Upper lobe of right lung (tissue), 1 donor: Measurements from ENCODE around the gene C10orf53. TPM values are rescaled to one million over a fixed set of nuclear protein-coding genes. Genes with fewer than 3 reads are reported as not detected.

Source experiments
- ATAC-seq: fragments of 200-7000 bp; cut with Tn5 transposase; one replicate; pipeline ENCODE4 v1.9.1; 2020; ENCODE audit warnings: mild to moderate bottlenecking, moderate library complexity
- DNase-seq: peaks from one replicate; pipeline ENCODE4 v3.0.0-alpha.2; 2020
- H3K27ac ChIP-seq: fragments of 200-600 bp; one replicate; pipeline ENCODE4 v1.8.0; 2022
- H3K27me3 ChIP-seq: fragments of 200-600 bp; one replicate; pipeline ENCODE4 v1.8.0; 2022; ENCODE audit warnings: mild to moderate bottlenecking
- H3K36me3 ChIP-seq: fragments of 200-600 bp; one replicate; pipeline ENCODE4 v1.8.0; 2022
- H3K4me1 ChIP-seq: fragments of 200-600 bp; one replicate; pipeline ENCODE4 v1.8.0; 2022
- H3K4me3 ChIP-seq: fragments of 200-600 bp; one replicate; pipeline ENCODE4 v1.8.0; 2022; ENCODE audit warnings: mild to moderate bottlenecking
- H3K9me3 ChIP-seq: fragments of 200-600 bp; one replicate; pipeline ENCODE4 v1.8.0; 2022
- intact Hi-C: fragments of 100-400 bp; cut with DNase I; formaldehyde crosslinking; loops from one replicate; pipeline ENCODE4 v1.11.0; 2022
- total RNA-seq: library from RNA; stranded (reverse); fragmentation: NEBNext Ultra II Directional; extraction: Animal tissue kit (Norgen Biotek cat#: 25700); gene quantifications from one replicate; pipeline ENCODE4 v1.2.1, GENCODE V29; 2021
- TF ChIP-seq, protein P1 (sequence below): fragments of 200-600 bp; IDR thresholded peaks from one replicate; pipeline ENCODE4 v1.8.0; 2022; ENCODE audit warnings: antibody characterized with exemption
- donor health status: DM: no; HTN: yes; CAD: no; lungs with severe emphysema.

The C10orf53 gene
- total RNA-seq, 1 donor from 2014 or later, result not detected

DNA sequence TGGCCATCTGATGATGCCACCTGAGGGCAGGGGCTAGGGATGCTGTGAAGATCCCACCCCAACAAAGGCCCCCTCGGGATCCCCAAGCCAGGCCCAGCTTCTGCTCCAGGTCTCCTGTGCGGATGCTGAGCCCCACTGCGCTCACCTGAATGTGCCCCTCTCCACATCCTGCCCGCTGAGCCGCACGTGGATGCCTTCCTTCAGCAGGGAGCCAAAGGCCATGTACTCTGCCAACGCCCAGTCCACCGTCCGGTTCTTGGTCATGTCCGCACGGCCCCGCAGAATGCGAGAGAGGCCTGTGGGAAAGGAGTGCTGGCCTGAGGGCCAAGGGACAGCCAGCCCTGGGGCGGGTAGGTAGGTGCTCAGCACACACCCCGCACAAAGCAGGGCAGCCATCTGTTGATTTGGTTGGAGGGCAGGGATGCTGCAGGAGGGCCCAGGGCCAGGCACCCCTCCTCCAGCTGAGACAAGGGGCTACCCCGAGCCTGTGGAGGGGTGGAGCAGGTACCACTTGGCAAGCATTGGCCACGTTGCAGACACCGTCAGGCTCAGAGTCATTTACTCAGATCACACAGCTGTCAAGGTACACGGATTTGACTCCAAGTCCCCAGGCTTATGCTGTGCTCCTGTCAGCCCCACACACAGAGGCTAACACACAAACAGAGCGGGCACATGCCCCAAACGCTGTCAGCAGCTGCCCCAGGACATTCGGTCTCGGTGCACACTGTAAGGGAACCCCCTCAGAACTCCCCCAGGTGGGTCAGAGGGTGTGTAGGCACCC is 63.4 kb downstream of the C10orf53 start:
- Histone ChIP-seq H3K4me1 (no peaks in the 10 kb centered on the region), H3K36me3 (no peaks in the 10 kb centered on the region), H3K4me3 (no peak overlapping the region), H3K27ac (no peak overlapping the region), H3K9me3 (no peaks in the 10 kb centered on the region), H3K27me3 (no peaks in the 10 kb centered on the region)
- ATAC-seq, result no peak
- intact Hi-C loops, result no loop called here
- TF ChIP-seq, protein P1, sequence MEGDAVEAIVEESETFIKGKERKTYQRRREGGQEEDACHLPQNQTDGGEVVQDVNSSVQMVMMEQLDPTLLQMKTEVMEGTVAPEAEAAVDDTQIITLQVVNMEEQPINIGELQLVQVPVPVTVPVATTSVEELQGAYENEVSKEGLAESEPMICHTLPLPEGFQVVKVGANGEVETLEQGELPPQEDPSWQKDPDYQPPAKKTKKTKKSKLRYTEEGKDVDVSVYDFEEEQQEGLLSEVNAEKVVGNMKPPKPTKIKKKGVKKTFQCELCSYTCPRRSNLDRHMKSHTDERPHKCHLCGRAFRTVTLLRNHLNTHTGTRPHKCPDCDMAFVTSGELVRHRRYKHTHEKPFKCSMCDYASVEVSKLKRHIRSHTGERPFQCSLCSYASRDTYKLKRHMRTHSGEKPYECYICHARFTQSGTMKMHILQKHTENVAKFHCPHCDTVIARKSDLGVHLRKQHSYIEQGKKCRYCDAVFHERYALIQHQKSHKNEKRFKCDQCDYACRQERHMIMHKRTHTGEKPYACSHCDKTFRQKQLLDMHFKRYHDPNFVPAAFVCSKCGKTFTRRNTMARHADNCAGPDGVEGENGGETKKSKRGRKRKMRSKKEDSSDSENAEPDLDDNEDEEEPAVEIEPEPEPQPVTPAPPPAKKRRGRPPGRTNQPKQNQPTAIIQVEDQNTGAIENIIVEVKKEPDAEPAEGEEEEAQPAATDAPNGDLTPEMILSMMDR, result no peak
- no peak for DNase-seq

DNA sequence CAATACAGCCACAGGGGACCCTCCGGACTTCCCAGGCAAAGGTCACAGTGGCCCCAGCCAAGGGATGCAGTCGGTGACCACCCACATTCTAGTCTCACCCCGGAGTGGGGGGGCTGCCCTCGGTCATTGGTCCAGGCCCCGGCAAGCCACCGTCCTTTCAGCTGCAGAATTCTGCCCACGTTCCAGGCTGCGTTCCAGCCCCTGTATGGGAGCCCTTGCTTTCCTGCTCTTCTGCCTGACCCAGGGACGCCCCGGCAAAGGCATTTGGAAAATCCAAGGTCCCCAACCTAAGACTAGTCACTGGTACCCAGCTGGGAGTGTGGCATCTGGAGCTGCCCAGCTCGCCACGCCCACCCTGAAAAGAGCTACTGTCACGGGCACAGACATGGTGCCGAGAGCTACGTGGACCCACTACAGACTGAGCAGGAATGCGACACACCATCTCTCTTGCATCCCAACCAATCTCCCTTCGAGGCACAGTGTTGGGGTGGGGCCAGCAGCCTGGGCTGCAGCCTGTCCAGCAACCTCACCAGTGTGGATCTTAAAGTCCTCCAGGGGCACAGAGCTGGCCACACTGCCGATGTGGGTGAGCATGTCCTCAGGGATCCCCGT is 64.1 kb downstream of the C10orf53 start:
- no peak for DNase-seq
- intact Hi-C loops, result no loop called here

GRCh38 chr10:49744091-49744685 is 64.7 kb downstream of the C10orf53 start:
- Histone ChIP-seq H3K4me3 (no peak overlapping the region), H3K36me3 (no peaks in the 10 kb centered on the region), H3K27ac (no peak overlapping the region), H3K4me1 (no peaks in the 10 kb centered on the region), H3K27me3 (no peaks in the 10 kb centered on the region), H3K9me3 (no peaks in the 10 kb centered on the region)
- ATAC-seq (no peak), DNase-seq (no peak)
- intact Hi-C loops, result no loop called here
- TF ChIP-seq, protein P1, result no peak

More for the DNA sequence above, 64.1 kb downstream of the C10orf53 start:
- Histone ChIP-seq H3K4me1 (no peaks in the 10 kb centered on the region), H3K4me3 (no peak overlapping the region), H3K27ac (no peak overlapping the region), H3K27me3 (no peaks in the 10 kb centered on the region), H3K36me3 (no peaks in the 10 kb centered on the region), H3K9me3 (no peaks in the 10 kb centered on the region)
- TF ChIP-seq, protein P1, result no peak
- ATAC-seq, result no peak

GRCh38 chr10:49744924-49745605 is 65.6 kb downstream of the C10orf53 start:
- no peak for ATAC-seq
- no peaks in the 10 kb centered on the region for H3K36me3 ChIP-seq
- no peaks in the 10 kb centered on the region for H3K4me1 ChIP-seq

DNA sequence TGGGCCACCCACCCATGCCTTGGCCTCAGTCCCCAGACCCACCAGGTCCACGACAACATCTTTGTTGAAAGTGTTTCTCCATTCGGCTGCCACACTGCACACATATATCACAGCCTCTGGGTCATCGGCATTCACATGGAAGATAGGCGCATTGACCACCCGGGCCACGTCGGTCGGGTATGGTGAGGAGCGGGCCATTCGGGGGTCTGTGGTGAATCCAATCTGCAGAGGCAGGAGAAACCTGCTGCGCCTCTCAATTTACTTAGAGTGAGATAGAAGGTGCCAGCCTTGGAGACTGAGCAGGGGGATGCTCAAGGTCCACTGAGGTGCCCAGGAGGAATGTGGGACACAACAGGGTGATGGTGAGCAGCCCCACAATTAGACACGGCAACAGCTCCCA is 66.3 kb downstream of the C10orf53 start:
- H3K9me3 ChIP-seq, result no peaks in the 10 kb centered on the region
- TF ChIP-seq, protein P1, result no peak
- DNase-seq, result no peak
- H3K27me3 ChIP-seq, result no peaks in the 10 kb centered on the region
- no peaks in the 10 kb centered on the region for H3K36me3 ChIP-seq
- no peaks in the 10 kb centered on the region for H3K4me1 ChIP-seq
- H3K4me3 ChIP-seq, result no peak overlapping the region
- intact Hi-C loops, result no loop called here
- ATAC-seq, result no peak
- no peak overlapping the region for H3K27ac ChIP-seq

More at GRCh38 chr10:49744924-49745605, 65.6 kb downstream of the C10orf53 start:
- TF ChIP-seq, protein P1, result no peak
- H3K27ac ChIP-seq, result no peak overlapping the region
- H3K9me3 ChIP-seq, result no peaks in the 10 kb centered on the region
- DNase-seq, result no peak
- intact Hi-C loops, result no loop called here
- no peak overlapping the region for H3K4me3 ChIP-seq
- no peaks in the 10 kb centered on the region for H3K27me3 ChIP-seq
